Hepatocyte (in vitro differentiated cells): ENCODE results near the gene NUDT3. TPM values are rescaled to one million over a fixed set of nuclear protein-coding genes. Genes with fewer than 3 reads are reported as not detected.

Experiments
- DNase-seq: peaks from one replicate; pipeline ENCODE4 v3.0.0-alpha.2; 2016; ENCODE audit warnings: low spot score
- H2AFZ ChIP-seq: fragments of 200-600 bp; sonication (generic); 2 replicates; pipeline ENCODE4 v1.6.0; 2016; ENCODE audit warnings: antibody characterized with exemption, mild to moderate bottlenecking
- H3K27ac ChIP-seq: fragments of 200-600 bp; sonication (generic); 2 replicates; pipeline ENCODE4 v1.5.1; 2016; ENCODE audit warnings: mild to moderate bottlenecking
- H3K27me3 ChIP-seq: fragments of 200-600 bp; sonication (generic); 2 replicates; pipeline ENCODE4 v1.6.1; 2016
- H3K36me3 ChIP-seq: fragments of 200-600 bp; sonication (generic); replicated peaks from 2 replicates; pipeline ENCODE4 v1.5.1; 2016; ENCODE audit warnings: low read depth; ENCODE audit not compliant: insufficient read depth
- H3K4me1 ChIP-seq: fragments of 200-600 bp; sonication (generic); 2 replicates; pipeline ENCODE4 v1.5.1; 2016; ENCODE audit warnings: mild to moderate bottlenecking, moderate library complexity; ENCODE audit not compliant: insufficient read depth
- H3K4me2 ChIP-seq: fragments of 200-600 bp; sonication (generic); 2 replicates; pipeline ENCODE4 v1.6.0; 2016
- H3K4me3 ChIP-seq: fragments of 200-600 bp; sonication (generic); 2 replicates; pipeline ENCODE4 v1.5.1; 2016; ENCODE audit warnings: mild to moderate bottlenecking
- H3K79me2 ChIP-seq: fragments of 200-600 bp; sonication (generic); 2 replicates; pipeline ENCODE4 v1.6.0; 2017; ENCODE audit warnings: mild to moderate bottlenecking
- H3K9me2 ChIP-seq: fragments of 200-600 bp; sonication (generic); replicated peaks from 2 replicates; pipeline ENCODE4 v1.6.0; 2017; ENCODE audit warnings: mild to moderate bottlenecking; ENCODE audit not compliant: insufficient read depth
- H3K9me3 ChIP-seq: fragments of 200-600 bp; sonication (generic); 2 replicates; pipeline ENCODE4 v1.5.1; 2016; ENCODE audit warnings: low read depth, mild to moderate bottlenecking
- H4K20me1 ChIP-seq: fragments of 200-600 bp; sonication (generic); 2 replicates; pipeline ENCODE4 v1.6.0; 2016; ENCODE audit warnings: mild to moderate bottlenecking; ENCODE audit not compliant: insufficient read depth, poor library complexity, severe bottlenecking
- CTCF ChIP-seq: fragments of 200-600 bp; sonication (generic); IDR thresholded peaks from 2 replicates; pipeline ENCODE4 v1.5.1; 2016; ENCODE audit warnings: antibody characterized with exemption, mild to moderate bottlenecking; ENCODE audit not compliant: poor library complexity
- EZH2 ChIP-seq: fragments of 200-600 bp; sonication (generic); IDR thresholded peaks from 2 replicates; pipeline ENCODE4 v1.6.1; 2016; ENCODE audit warnings: antibody characterized with exemption, mild to moderate bottlenecking, borderline replicate concordance
- EZH2phosphoT487 ChIP-seq: fragments of 200-600 bp; sonication (generic); IDR thresholded peaks from one replicate; pipeline ENCODE4 v1.6.1; 2018; ENCODE audit warnings: antibody characterized with exemption, mild to moderate bottlenecking, low read depth, moderate library complexity; ENCODE audit not compliant: unreplicated experiment, severe bottlenecking
- WGBS: methylation state at CpG from one replicate; pipeline ENCODE4 v1.1.6; 2016; ENCODE audit warnings: low lambda C conversion rate; ENCODE audit errors: missing lambda C conversion rate; 5-methylcytosine and 5-hydroxymethylcytosine counted together
- polyA plus RNA-seq: library from polyadenylated mRNA; unstranded; fragments of >200 nt; fragmentation: Nextera tagmentation; extraction: Ambion mirVana; gene quantifications from 2 replicates; pipeline ENCODE4 v1.2.1, GENCODE V29; 2016
- total RNA-seq: library from RNA; depleted of rRNA; stranded (reverse); fragments of >200 nt; gene quantifications from 2 replicates; pipeline ENCODE4 v1.2.3, GENCODE V29; 2014

Gene NUDT3
- total and polyA plus RNA-seq, 2 experiments from 2014 or later = 6.2 to 20.4 TPM

GRCh38 chr6:34383656-34384320 is 8.7 kb downstream of the NUDT3 start:
- Histone ChIP-seq H3K4me2 (no peak overlapping the region), H3K9me3 (no peaks in the 10 kb centered on the region), H3K9me2 (no peaks in the 10 kb centered on the region), H3K27ac (peak overlapping the region; percentile 75), H4K20me1 (peaks cover 40% of the 10 kb centered on the region), H3K79me2 (peaks cover 91% of the 10 kb centered on the region), H3K27me3 (no peaks in the 10 kb centered on the region), H3K36me3 (no peaks in the 10 kb centered on the region), H3K4me1 (peaks cover 19% of the 10 kb centered on the region), H3K4me3 (no peak overlapping the region), H2AFZ (no peak overlapping the region)
- WGBS = 75% methylated on average over 6 of the region's 6 CpGs
- TF ChIP-seq EZH2 = no peak
- no peak for TF ChIP-seq CTCF
- TF ChIP-seq EZH2phosphoT487 = no peak
- DNase-seq = no peak

- Histone ChIP-seq H3K27ac (peak overlapping the region; percentile 75), H3K4me3 (no peak overlapping the region)
Measured at GRCh38 chr6:34383161-34383631, 9.3 kb downstream of the NUDT3 start.

GRCh38 chr6:34381081-34381480 is 11.4 kb downstream of the NUDT3 start:
- Histone ChIP-seq H3K9me3 (no peaks in the 10 kb centered on the region), H3K36me3 (no peaks in the 10 kb centered on the region), H3K27ac (no peak overlapping the region), H3K9me2 (no peaks in the 10 kb centered on the region), H3K79me2 (peaks cover 91% of the 10 kb centered on the region), H4K20me1 (peaks cover 30% of the 10 kb centered on the region), H3K4me1 (peaks cover 18% of the 10 kb centered on the region), H2AFZ (no peak overlapping the region), H3K4me2 (no peak overlapping the region), H3K4me3 (no peak overlapping the region), H3K27me3 (no peaks in the 10 kb centered on the region)
- no peak for TF ChIP-seq EZH2
- TF ChIP-seq EZH2phosphoT487 = no peak
- no peak for TF ChIP-seq CTCF
- DNase-seq = no peak
- WGBS = 98% methylated on average over 5 of the region's 5 CpGs

More at GRCh38 chr6:34383161-34383631, 9.3 kb downstream of the NUDT3 start:
- TF ChIP-seq CTCF (no peak), EZH2phosphoT487 (no peak), EZH2 (no peak)
- Histone ChIP-seq H2AFZ (no peak overlapping the region), H3K79me2 (peaks cover 91% of the 10 kb centered on the region), H3K27me3 (no peaks in the 10 kb centered on the region), H3K9me2 (no peaks in the 10 kb centered on the region), H4K20me1 (peaks cover 36% of the 10 kb centered on the region), H3K9me3 (no peaks in the 10 kb centered on the region), H3K4me2 (no peak overlapping the region), H3K36me3 (no peaks in the 10 kb centered on the region), H3K4me1 (peaks cover 19% of the 10 kb centered on the region)
- DNase-seq = peak; percentile 35
- 31% methylated on average over 3 of the region's 3 CpGs for WGBS
